Testis (tissue), 2 donors: ENCODE data around the gene EOMES.

Experiments used
- POLR2A ChIP-seq: fragments of 450-650 bp; IDR thresholded peaks from one replicate; pipeline ENCODE4 v1.6.1; 2017; ENCODE audit warnings: antibody characterized with exemption, mild to moderate bottlenecking, moderate library complexity
- TF ChIP-seq, protein P1 (sequence below), 3 experiments: fragments of 450-650 bp in 2 of 3; fragments of 200-600 bp in 1 of 3; sonication (generic) in 1 of 3; IDR thresholded peaks; one replicate each; pipeline ENCODE4 v1.5.1; 2016 to 2019; ENCODE audit warnings: antibody characterized with exemption in 3 of 3, mild to moderate bottlenecking in 2 of 3, moderate library complexity in 1 of 3

DNA sequence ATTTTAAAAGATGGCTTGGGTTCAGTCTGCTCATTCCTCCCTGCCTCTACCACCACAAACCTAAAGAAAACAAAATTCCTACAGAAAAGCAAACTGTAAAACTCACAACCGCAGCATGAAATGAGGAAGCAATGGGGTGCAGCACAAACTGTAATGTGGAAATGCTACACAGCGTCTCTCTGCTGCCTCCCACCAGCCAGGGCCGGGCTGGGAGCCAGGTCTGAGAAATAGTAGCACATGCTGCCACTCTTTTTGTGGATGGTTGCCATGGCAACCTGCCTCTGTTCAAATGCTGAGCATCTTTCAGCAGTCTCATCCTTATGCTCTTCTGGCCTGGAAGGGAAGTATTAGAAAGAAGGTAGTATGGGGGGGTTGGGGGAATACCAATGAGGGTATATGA, 55.4 kb downstream of the EOMES start:
- TF ChIP-seq, protein P1, sequence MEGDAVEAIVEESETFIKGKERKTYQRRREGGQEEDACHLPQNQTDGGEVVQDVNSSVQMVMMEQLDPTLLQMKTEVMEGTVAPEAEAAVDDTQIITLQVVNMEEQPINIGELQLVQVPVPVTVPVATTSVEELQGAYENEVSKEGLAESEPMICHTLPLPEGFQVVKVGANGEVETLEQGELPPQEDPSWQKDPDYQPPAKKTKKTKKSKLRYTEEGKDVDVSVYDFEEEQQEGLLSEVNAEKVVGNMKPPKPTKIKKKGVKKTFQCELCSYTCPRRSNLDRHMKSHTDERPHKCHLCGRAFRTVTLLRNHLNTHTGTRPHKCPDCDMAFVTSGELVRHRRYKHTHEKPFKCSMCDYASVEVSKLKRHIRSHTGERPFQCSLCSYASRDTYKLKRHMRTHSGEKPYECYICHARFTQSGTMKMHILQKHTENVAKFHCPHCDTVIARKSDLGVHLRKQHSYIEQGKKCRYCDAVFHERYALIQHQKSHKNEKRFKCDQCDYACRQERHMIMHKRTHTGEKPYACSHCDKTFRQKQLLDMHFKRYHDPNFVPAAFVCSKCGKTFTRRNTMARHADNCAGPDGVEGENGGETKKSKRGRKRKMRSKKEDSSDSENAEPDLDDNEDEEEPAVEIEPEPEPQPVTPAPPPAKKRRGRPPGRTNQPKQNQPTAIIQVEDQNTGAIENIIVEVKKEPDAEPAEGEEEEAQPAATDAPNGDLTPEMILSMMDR (IDR thresholded peaks at IDR 0.05): no peak
- no peak for TF ChIP-seq POLR2A
